PC-3 (cell line): ENCODE results near the gene CEACAM18. TPM values are rescaled to one million over a fixed set of nuclear protein-coding genes. Genes with fewer than 3 reads are reported as not detected.

Source experiments
- ATAC-seq: fragments of 200-7000 bp; cut with Tn5 transposase; 2 replicates; pipeline ENCODE4 v1.9.1; 2020; ENCODE audit warnings: mild to moderate bottlenecking, moderate library complexity
- BruUV-seq: library from RNA; stranded (reverse); fragments of 400-500 nt; replicated peaks from 2 replicates; lab custom pipeline; 2021; lab: Mats Ljungman, UMichigan
- CTCF ChIA-PET: fragments of 300-600 bp; sonication (Branson Sonifier 250); formaldehyde crosslinking; loops from one replicate; lab custom pipeline; 2022; ENCODE audit warnings: antibody characterized with exemption; lab: Charles Lee
- POLR2A ChIA-PET: fragments of 300-600 bp; sonication (Branson Sonifier 250); formaldehyde crosslinking; loops from one replicate; lab custom pipeline; 2022; ENCODE audit warnings: antibody characterized with exemption; ENCODE audit not compliant: unreplicated experiment; lab: Charles Lee
- DNase-seq: peaks from one replicate; pipeline ENCODE4 v3.0.0-alpha.2; 2015
- H2AFZ ChIP-seq: fragments of 300-600 bp; sonication (generic); 2 replicates; pipeline ENCODE4 v1.6.0; 2016; ENCODE audit warnings: antibody characterized with exemption, low read length
- H3F3A ChIP-seq: fragments of 300-600 bp; sonication (generic); one replicate; pipeline ENCODE4 v1.6.0; 2017; ENCODE audit warnings: antibody characterized with exemption, low read length, control low read depth, mild to moderate bottlenecking; ENCODE audit not compliant: unreplicated experiment
- H3K27ac ChIP-seq: fragments of 300-600 bp; sonication (generic); 2 replicates; pipeline ENCODE4 v1.5.1; 2016; ENCODE audit warnings: mild to moderate bottlenecking, low read length
- H3K27me3 ChIP-seq: fragments of 300-600 bp; sonication (generic); 2 replicates; pipeline ENCODE4 v1.6.1; 2016; ENCODE audit warnings: low read length, mixed read lengths
- H3K36me3 ChIP-seq: fragments of 300-600 bp; sonication (generic); 2 replicates; pipeline ENCODE4 v1.6.1; 2016; ENCODE audit warnings: low read depth, mixed run types, low read length, mixed read lengths
- H3K4me1 ChIP-seq: fragments of 300-600 bp; sonication (generic); 2 replicates; pipeline ENCODE4 v1.5.1; 2016; ENCODE audit warnings: low read length; ENCODE audit not compliant: insufficient read depth
- H3K4me2 ChIP-seq: fragments of 300-600 bp; sonication (generic); 2 replicates; pipeline ENCODE4 v1.6.0; 2016; ENCODE audit warnings: low read length
- H3K4me3 ChIP-seq: fragments of 300-600 bp; sonication (generic); 2 replicates; pipeline ENCODE4 v1.5.1; 2016; ENCODE audit warnings: mild to moderate bottlenecking, low read length, mixed read lengths
- H3K79me2 ChIP-seq: fragments of 300-600 bp; sonication (generic); 2 replicates; pipeline ENCODE4 v1.6.1; 2017; ENCODE audit warnings: low read length, mixed read lengths
- H3K9ac ChIP-seq: fragments of 300-600 bp; sonication (generic); 2 replicates; pipeline ENCODE4 v1.6.0; 2016; ENCODE audit warnings: mild to moderate bottlenecking, low read length
- H3K9me2 ChIP-seq: fragments of 300-600 bp; sonication (generic); replicated peaks from 2 replicates; pipeline ENCODE4 v1.6.1; 2016; ENCODE audit warnings: mixed run types, low read length, mixed read lengths
- H3K9me3 ChIP-seq: fragments of 300-600 bp; sonication (generic); 2 replicates; pipeline ENCODE4 v1.6.1; 2016; ENCODE audit warnings: low read length, mixed read lengths
- H4K20me1 ChIP-seq: fragments of 300-600 bp; sonication (generic); 2 replicates; pipeline ENCODE4 v1.6.1; 2016; ENCODE audit warnings: low read length, mixed read lengths
- CTCF ChIP-seq: fragments of 300-600 bp; sonication (generic); conservative IDR thresholded peaks from 2 replicates; pipeline ENCODE4 v1.5.1; 2017; ENCODE audit warnings: antibody characterized with exemption, low read depth, mild to moderate bottlenecking, low read length
- EZH2 ChIP-seq: fragments of 300-600 bp; sonication (generic); IDR thresholded peaks from one replicate; pipeline ENCODE4 v1.6.1; 2017; ENCODE audit warnings: antibody characterized with exemption, mild to moderate bottlenecking, low read length; ENCODE audit not compliant: unreplicated experiment
- EZH2phosphoT487 ChIP-seq: fragments of 300-600 bp; sonication (generic); IDR thresholded peaks from 2 replicates; pipeline ENCODE4 v1.6.1; 2018; ENCODE audit warnings: mild to moderate bottlenecking, antibody characterized with exemption, low read length, borderline replicate concordance
- intact Hi-C: fragments of 100-400 bp; cut with micrococcal nuclease; formaldehyde crosslinking; loops from 2 replicates; pipeline ENCODE4 v1.9.0; 2023
- total RNA-seq: library from RNA; depleted of rRNA; stranded (reverse); fragments of >200 nt; gene quantifications from 2 replicates; pipeline ENCODE4 v1.2.3, GENCODE V29; 2014

Gene CEACAM18
- total RNA-seq, 1 experiment from 2014 or later: not detected

- BruUV-seq: no TSS peak
- DNase-seq: no peak
- H3K27me3 ChIP-seq: peaks cover 49% of the 10 kb centered on the region
These were observed 12.3 kb downstream of the CEACAM18 start for GRCh38 chr19:51490676-51491075.

GRCh38 chr19:51491586-51491985, 13.2 kb downstream of the CEACAM18 start:
- Histone ChIP-seq H2AFZ (no peak overlapping the region), H3K9ac (no peak overlapping the region), H3F3A (no peaks in the 10 kb centered on the region), H3K79me2 (no peaks in the 10 kb centered on the region), H3K27ac (no peak overlapping the region), H3K4me1 (peaks cover 8% of the 10 kb centered on the region), H4K20me1 (no peaks in the 10 kb centered on the region), H3K36me3 (no peaks in the 10 kb centered on the region), H3K9me2 (no peaks in the 10 kb centered on the region), H3K9me3 (no peaks in the 10 kb centered on the region), H3K4me3 (no peak overlapping the region), H3K4me2 (no peak overlapping the region), H3K27me3 (peaks cover 54% of the 10 kb centered on the region)
- CTCF ChIA-PET: no interaction called here
- TF ChIP-seq EZH2: no peak
- TF ChIP-seq EZH2phosphoT487: no peak
- no peak for TF ChIP-seq CTCF
- no peak for ATAC-seq
- intact Hi-C loops: no loop called here
- no TSS peak for BruUV-seq
- POLR2A ChIA-PET: no interaction called here
- DNase-seq: no peak

More at GRCh38 chr19:51490676-51491075, 12.3 kb downstream of the CEACAM18 start:
- Histone ChIP-seq H3K9ac (no peak overlapping the region), H3K9me3 (no peaks in the 10 kb centered on the region), H3K27ac (no peak overlapping the region), H3K79me2 (no peaks in the 10 kb centered on the region), H3F3A (no peaks in the 10 kb centered on the region), H3K4me3 (no peak overlapping the region), H3K36me3 (no peaks in the 10 kb centered on the region), H3K4me2 (no peak overlapping the region), H3K9me2 (no peaks in the 10 kb centered on the region), H2AFZ (no peak overlapping the region), H3K4me1 (peaks cover 8% of the 10 kb centered on the region), H4K20me1 (no peaks in the 10 kb centered on the region)
- CTCF ChIA-PET: no interaction called here
- ATAC-seq: no peak
- no peak for TF ChIP-seq EZH2
- no peak for TF ChIP-seq CTCF
- TF ChIP-seq EZH2phosphoT487: no peak
- intact Hi-C loops: no loop called here
- POLR2A ChIA-PET: no interaction called here

- H4K20me1 ChIP-seq: no peaks in the 10 kb centered on the region
- no peaks in the 10 kb centered on the region for H3K9me2 ChIP-seq
- H2AFZ ChIP-seq: no peak overlapping the region
- H3K79me2 ChIP-seq: no peaks in the 10 kb centered on the region
- peaks cover 8% of the 10 kb centered on the region for H3K4me1 ChIP-seq
- no peak overlapping the region for H3K9ac ChIP-seq
- TF ChIP-seq EZH2phosphoT487 (no peak), EZH2 (no peak), CTCF (no peak)
- no peak overlapping the region for H3K4me3 ChIP-seq
- no peak overlapping the region for H3K27ac ChIP-seq
- ChIA-PET POLR2A (no interaction called here), CTCF (no interaction called here)
- intact Hi-C loops: no loop called here
- H3K27me3 ChIP-seq: peaks cover 63% of the 10 kb centered on the region
- DNase-seq (no peak), ATAC-seq (no peak)
- BruUV-seq: no TSS peak
- H3K4me2 ChIP-seq: no peak overlapping the region
- H3K9me3 ChIP-seq: no peaks in the 10 kb centered on the region
- H3K36me3 ChIP-seq: no peaks in the 10 kb centered on the region
- no peaks in the 10 kb centered on the region for H3F3A ChIP-seq
These were observed 15.4 kb downstream of the CEACAM18 start for GRCh38 chr19:51493776-51494175.
